Measurements from ENCODE around the gene WT1. TPM values are rescaled to one million over a fixed set of nuclear protein-coding genes. Genes with fewer than 3 reads are reported as not detected.
"Not testable (repeated sequence)": the region's sequence is repeated elsewhere in the genome, so short reads cannot be mapped to it uniquely, and the experiment has no call there.

The WT1 gene
- total RNA-seq, 4 donors from 2014 or later = not detected

DNA sequence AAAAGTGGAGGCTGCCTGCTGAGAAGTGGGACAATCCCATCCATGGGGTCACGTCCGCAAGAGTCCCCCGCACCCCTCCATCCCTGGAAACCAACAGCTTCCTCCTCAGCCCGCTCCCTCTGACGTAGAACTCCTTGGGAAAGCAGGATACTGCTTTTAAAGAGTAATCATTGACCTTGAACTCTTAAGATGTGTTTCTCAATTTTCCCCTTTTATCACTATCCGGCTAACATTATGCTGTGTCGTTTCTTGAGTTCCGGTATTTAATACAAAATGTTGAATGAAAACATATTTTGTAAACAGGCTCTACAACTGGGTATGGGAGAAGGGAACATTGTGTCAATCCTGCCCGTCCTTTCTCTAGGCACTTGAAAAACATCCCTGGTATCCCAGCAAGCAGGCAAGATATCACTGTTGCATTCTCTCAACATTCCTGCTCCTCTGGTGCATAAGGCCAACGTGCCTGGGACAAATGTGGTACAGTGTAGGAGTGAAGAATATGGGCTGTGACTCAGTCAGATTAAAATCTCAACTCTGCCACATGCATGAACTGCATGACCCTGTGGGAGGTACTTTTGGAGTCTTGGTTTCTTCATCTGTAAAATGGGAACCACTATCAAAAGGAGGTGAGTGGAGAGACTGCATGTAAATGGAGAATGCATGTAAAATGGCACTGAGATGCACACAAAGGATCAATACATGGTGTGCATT is 52.8 kb downstream of the WT1 start:
- peaks cover 31% of the 10 kb centered on the region for H3K27me3 ChIP-seq
- 73% methylated on average over 10 of the region's 10 CpGs for WGBS
- no peaks in the 10 kb centered on the region for H3K4me1 ChIP-seq
- no peak for DNase-seq (ENCODE audit: low spot score in 2 of 2)
- no peak overlapping the region for H3K27ac ChIP-seq
- H3K9me3 ChIP-seq = no peaks in the 10 kb centered on the region
- H3K4me3 ChIP-seq = no peak overlapping the region
- no peaks in the 10 kb centered on the region for H3K36me3 ChIP-seq
- TF ChIP-seq, protein P1, sequence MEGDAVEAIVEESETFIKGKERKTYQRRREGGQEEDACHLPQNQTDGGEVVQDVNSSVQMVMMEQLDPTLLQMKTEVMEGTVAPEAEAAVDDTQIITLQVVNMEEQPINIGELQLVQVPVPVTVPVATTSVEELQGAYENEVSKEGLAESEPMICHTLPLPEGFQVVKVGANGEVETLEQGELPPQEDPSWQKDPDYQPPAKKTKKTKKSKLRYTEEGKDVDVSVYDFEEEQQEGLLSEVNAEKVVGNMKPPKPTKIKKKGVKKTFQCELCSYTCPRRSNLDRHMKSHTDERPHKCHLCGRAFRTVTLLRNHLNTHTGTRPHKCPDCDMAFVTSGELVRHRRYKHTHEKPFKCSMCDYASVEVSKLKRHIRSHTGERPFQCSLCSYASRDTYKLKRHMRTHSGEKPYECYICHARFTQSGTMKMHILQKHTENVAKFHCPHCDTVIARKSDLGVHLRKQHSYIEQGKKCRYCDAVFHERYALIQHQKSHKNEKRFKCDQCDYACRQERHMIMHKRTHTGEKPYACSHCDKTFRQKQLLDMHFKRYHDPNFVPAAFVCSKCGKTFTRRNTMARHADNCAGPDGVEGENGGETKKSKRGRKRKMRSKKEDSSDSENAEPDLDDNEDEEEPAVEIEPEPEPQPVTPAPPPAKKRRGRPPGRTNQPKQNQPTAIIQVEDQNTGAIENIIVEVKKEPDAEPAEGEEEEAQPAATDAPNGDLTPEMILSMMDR (IDR thresholded peaks at IDR 0.05) = no peak
- TF ChIP-seq EP300 (IDR thresholded peaks at IDR 0.05) = no peak
- no peak for TF ChIP-seq POLR2AphosphoS5 (IDR thresholded peaks at IDR 0.05)
- TF ChIP-seq POLR2A (IDR thresholded peaks at IDR 0.05) = no peak

DNA sequence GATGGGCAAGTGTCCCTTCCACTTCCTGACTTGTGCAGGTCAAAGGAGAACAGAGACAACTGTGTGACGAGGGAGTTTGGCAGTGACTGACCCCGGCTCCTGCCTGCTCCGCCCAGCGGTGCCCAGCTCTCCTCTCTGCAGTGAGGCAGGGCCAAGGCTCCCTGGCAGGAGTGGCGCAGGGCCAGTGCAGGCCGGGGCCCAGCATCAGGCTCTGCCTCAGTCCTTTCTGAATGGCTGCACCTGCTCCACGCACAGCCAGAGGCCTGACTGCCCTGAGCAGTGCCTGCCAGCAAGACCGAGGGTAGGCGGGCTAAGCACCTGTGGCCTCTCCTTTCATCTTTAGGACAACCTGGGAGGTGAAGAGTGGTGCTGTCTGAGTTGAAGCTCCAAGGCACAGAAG is 54.2 kb downstream of the WT1 start:
- H3K36me3 ChIP-seq = no peaks in the 10 kb centered on the region
- TF ChIP-seq, protein P1 (IDR thresholded peaks at IDR 0.05) = no peak
- no peak for TF ChIP-seq POLR2A (IDR thresholded peaks at IDR 0.05)
- TF ChIP-seq POLR2AphosphoS5 (IDR thresholded peaks at IDR 0.05) = no peak
- TF ChIP-seq EP300 (IDR thresholded peaks at IDR 0.05) = no peak
- H3K4me1 ChIP-seq = no peaks in the 10 kb centered on the region
- H3K4me3 ChIP-seq = no peak overlapping the region
- H3K9me3 ChIP-seq = no peaks in the 10 kb centered on the region
- no peak for DNase-seq (ENCODE audit: low spot score in 2 of 2)
- H3K27ac ChIP-seq = no peak overlapping the region
- peaks cover 31% of the 10 kb centered on the region for H3K27me3 ChIP-seq
- 83% methylated on average over 8 of the region's 9 CpGs for WGBS

DNA sequence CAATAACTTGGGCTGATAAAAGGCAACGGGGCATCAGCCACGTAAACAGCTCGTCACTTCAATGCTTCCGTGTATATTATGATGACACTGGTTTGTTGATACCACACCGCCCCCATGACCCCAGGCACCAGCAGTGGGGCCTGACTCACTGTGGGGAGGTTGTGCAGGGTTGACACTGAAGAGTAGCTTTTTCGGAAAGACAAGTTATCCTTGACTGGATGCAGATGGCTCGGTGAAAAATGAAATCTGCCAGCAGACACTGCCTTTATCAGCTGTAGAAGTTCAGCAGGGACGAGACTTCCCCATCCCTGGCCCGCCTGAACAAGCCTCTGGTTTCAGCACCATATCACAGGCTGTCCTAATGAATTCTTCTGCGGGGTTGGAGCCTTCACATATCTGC is 55.6 kb downstream of the WT1 start:
- Histone ChIP-seq H3K4me1 (no peaks in the 10 kb centered on the region), H3K27ac (no peak overlapping the region), H3K9me3 (no peaks in the 10 kb centered on the region), H3K27me3 (peaks cover 27% of the 10 kb centered on the region), H3K4me3 (no peak overlapping the region), H3K36me3 (no peaks in the 10 kb centered on the region)
- 46% methylated on average over 10 of the region's 10 CpGs for WGBS
- TF ChIP-seq POLR2AphosphoS5 (IDR thresholded peaks at IDR 0.05) (no peak), POLR2A (IDR thresholded peaks at IDR 0.05) (no peak)
- no peak for DNase-seq (ENCODE audit: low spot score in 2 of 2)

DNA sequence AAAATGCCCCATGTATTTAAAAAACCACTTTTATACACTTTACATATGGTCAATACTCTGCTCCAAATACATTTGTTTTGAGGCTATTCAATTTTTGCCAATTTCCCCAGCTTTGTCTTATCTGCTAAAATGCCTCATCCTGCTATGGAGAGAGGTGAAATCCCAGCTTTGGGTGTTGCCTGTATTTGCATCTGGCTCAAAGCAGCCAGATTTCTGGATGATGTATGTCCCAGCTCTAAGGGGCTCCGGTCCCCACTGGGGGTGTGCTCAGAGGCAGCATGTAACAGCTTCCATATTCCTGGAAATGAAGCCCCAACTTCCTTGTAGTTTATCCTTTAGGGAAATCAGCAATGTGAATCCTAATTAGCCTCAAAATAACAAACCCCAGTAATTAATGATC is 59.5 kb downstream of the WT1 start:
- WGBS = 45% methylated on average over 1 of the region's 1 CpG
- no peak overlapping the region for H3K27ac ChIP-seq
- TF ChIP-seq POLR2AphosphoS5 (IDR thresholded peaks at IDR 0.05) = no peak
- TF ChIP-seq EP300 (IDR thresholded peaks at IDR 0.05) = no peak
- TF ChIP-seq, protein P1 (IDR thresholded peaks at IDR 0.05) = no peak
- no peak overlapping the region for H3K4me3 ChIP-seq
- no peak for DNase-seq (ENCODE audit: low spot score in 2 of 2)
- H3K27me3 ChIP-seq = peaks cover 6% of the 10 kb centered on the region
- no peaks in the 10 kb centered on the region for H3K36me3 ChIP-seq
- H3K9me3 ChIP-seq = no peaks in the 10 kb centered on the region
- H3K4me1 ChIP-seq = no peaks in the 10 kb centered on the region

DNA sequence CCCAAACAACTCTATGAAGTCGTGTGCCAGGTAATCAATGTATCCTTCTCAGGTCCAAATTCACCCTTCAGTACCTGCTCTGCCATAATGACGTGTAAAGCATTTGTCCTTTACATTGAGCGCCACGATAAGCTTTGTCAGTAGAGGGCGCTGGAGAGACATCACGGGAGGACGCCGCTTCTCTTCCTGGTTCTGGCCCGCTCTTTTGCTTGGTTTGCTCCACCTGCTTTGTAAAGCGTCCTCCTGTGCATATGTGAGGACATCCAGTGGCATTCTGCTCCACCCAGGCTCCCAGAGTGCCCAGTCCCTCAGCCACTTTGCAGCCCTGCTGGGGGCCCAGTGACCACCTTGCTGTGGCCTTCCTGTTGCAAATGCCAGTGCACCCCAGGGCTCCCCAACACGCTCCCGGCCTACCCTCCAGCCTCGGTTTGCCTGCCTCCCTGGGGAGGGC is 61.1 kb downstream of the WT1 start:
- Histone ChIP-seq H3K36me3 (no peaks in the 10 kb centered on the region), H3K27me3 (peaks cover 3% of the 10 kb centered on the region), H3K9me3 (no peaks in the 10 kb centered on the region), H3K4me1 (no peaks in the 10 kb centered on the region), H3K27ac (no peak overlapping the region), H3K4me3 (no peak overlapping the region)
- no peak for DNase-seq (ENCODE audit: low spot score in 2 of 2)
- TF ChIP-seq POLR2A (IDR thresholded peaks at IDR 0.05) = no peak
- no peak for TF ChIP-seq POLR2AphosphoS5 (IDR thresholded peaks at IDR 0.05)
- TF ChIP-seq, protein P1 (IDR thresholded peaks at IDR 0.05) = no peak
- no peak for TF ChIP-seq EP300 (IDR thresholded peaks at IDR 0.05)
- WGBS = 37% methylated on average over 13 of the region's 13 CpGs

DNA sequence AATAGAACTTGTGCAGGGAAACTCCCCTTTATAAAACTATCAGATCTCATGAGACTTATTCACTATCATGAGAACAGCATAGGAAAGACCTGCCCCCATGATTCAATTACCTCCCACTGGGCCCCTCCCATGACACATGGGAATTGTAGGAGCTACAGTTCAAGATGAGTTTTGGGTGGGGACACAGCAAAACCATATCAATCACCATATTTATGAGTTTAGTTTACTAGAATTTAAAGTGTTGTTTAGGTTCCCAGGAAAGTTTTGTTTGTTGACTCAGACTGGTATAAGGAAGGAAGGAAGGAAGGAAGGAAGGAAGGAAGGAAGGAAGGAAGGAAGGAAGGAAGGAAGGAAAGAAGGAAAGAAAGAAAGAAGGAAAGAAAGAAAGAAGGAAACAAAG is 65.4 kb downstream of the WT1 start:
- H3K4me3 ChIP-seq; H3K27me3 ChIP-seq; H3K9me3 ChIP-seq; H3K27ac ChIP-seq; H3K36me3 ChIP-seq; DNase-seq (ENCODE audit: low spot score in 2 of 2); H3K4me1 ChIP-seq: not testable (repeated sequence)
